ENCODE results near the gene CBX8. TPM values are rescaled to one million over a fixed set of nuclear protein-coding genes. Genes with fewer than 3 reads are reported as not detected.
A peak's percentile ranks its signal among the peaks of the same experiment; 100 is the strongest.

CBX8 gene
- total and polyA plus RNA-seq, 2 of the 13 experiments (the other 11 are each of a cell fraction or from before 2014, with no cell fraction given): 0.34 to 12.6 TPM

- 0 out of 2 replicates have a peak, but pooled peaks have one; percentile 30 for TF ChIP-seq SNAPC4 (CRISPR knock-in tag; IDR thresholded peaks at IDR 0.05)
- TF ChIP-seq ZNF446 (CRISPR knock-in tag; IDR thresholded peaks at IDR 0.05): 0 out of 2 replicates have a peak, but pooled peaks have one; percentile 23
- TF ChIP-seq ZNF512B (CRISPR knock-in tag; IDR thresholded peaks at IDR 0.05; ENCODE audit: borderline replicate concordance): 0 out of 2 replicates have a peak, but pooled peaks have one; percentile 44
- TF ChIP-seq ZNF709 (CRISPR knock-in tag; IDR thresholded peaks at IDR 0.05): 0 out of 2 replicates have a peak, but pooled peaks have one; percentile 33
- TF ChIP-seq ZSCAN25 (CRISPR knock-in tag; IDR thresholded peaks at IDR 0.05): peak; percentile 38; the same call in 1 of the 2 replicates
- 0 out of 2 replicates have a peak, but pooled peaks have one; percentile 13 for TF ChIP-seq GATAD1 (CRISPR knock-in tag; IDR thresholded peaks at IDR 0.05)
- no peak for TF ChIP-seq SNAI1 (CRISPR knock-in tag; IDR thresholded peaks at IDR 0.05; ENCODE audit: borderline replicate concordance)
- TF ChIP-seq ZFY (CRISPR knock-in tag; IDR thresholded peaks at IDR 0.05): peak; percentile 66; the same call in 1 of the 2 replicates
- TF ChIP-seq GABPA (IDR thresholded peaks at IDR 0.05; ENCODE audit: low read depth, low read length): no peak
- peak; percentile 24; the same call in 1 of the 2 replicates for TF ChIP-seq GABPA (CRISPR knock-in tag; IDR thresholded peaks at IDR 0.05; ENCODE audit: low read depth)
- 0 out of 2 replicates have a peak, but pooled peaks have one; percentile 17 for TF ChIP-seq FOXK1 (CRISPR knock-in tag; IDR thresholded peaks at IDR 0.05; ENCODE audit: borderline replicate concordance, low read depth)
- no peak for TF ChIP-seq TEAD2 (CRISPR knock-in tag; IDR thresholded peaks at IDR 0.05)
- TF ChIP-seq ZNF292 (CRISPR knock-in tag; IDR thresholded peaks at IDR 0.05; ENCODE audit: borderline replicate concordance, low read depth): 0 out of 2 replicates have a peak, but pooled peaks have one; percentile 15
- no peak for TF ChIP-seq ZNF143 (CRISPR knock-in tag; IDR thresholded peaks at IDR 0.05)
- TF ChIP-seq MAZ (IDR thresholded peaks at IDR 0.05; ENCODE audit: borderline replicate concordance, low read depth, low read length): no peak
- peak; percentile 51; the same call in 1 of the 2 replicates for TF ChIP-seq MAZ (CRISPR knock-in tag; IDR thresholded peaks at IDR 0.05; ENCODE audit: low read depth)
- TF ChIP-seq KDM2A (CRISPR knock-in tag; IDR thresholded peaks at IDR 0.05; ENCODE audit: borderline replicate concordance, low read depth): peak; percentile 33
- TF ChIP-seq HDAC6 (IDR thresholded peaks at IDR 0.05; ENCODE audit: low read depth, low read length): no peak
- TF ChIP-seq SAFB2 (CRISPR knock-in tag; IDR thresholded peaks at IDR 0.05; ENCODE audit: borderline replicate concordance, low read depth): 0 out of 2 replicates have a peak, but pooled peaks have one; percentile 16
- 0 out of 2 replicates have a peak, but pooled peaks have one; percentile 7 for TF ChIP-seq DMAP1 (CRISPR knock-in tag; IDR thresholded peaks at IDR 0.05)
- TF ChIP-seq ZNF33B (CRISPR knock-in tag; IDR thresholded peaks at IDR 0.05): 0 out of 2 replicates have a peak, but pooled peaks have one; percentile 69
Observed at GRCh38 chr17:79800325-79801155, 3.7 kb upstream of the CBX8 start (continued).

Measured in HepG2 (cell line).